SK-N-DZ (cell line): Measurements from ENCODE around the gene CRELD1. TPM values are rescaled to one million over a fixed set of nuclear protein-coding genes. Genes with fewer than 3 reads are reported as not detected.
"Not testable (repeated sequence)": the region's sequence is repeated elsewhere in the genome, so short reads cannot be mapped to it uniquely, and the experiment has no call there.

ENCODE experiments used
- DNase-seq: peaks from one replicate; pipeline ENCODE4 v3.0.0-alpha.2; 2015; ENCODE audit warnings: low spot score
- polyA plus RNA-seq, 2 experiments: library from polyadenylated mRNA; depleted of rRNA; stranded (reverse); fragments of >200 nt; gene quantifications; 2 replicates each; pipeline ENCODE4 v1.2.3, GENCODE V29; 2014

CRELD1 gene
- polyA plus RNA-seq (2014; cell fraction: cytosol; rRNA removed) = 56.5 and 59.8 TPM in 2 replicates
- polyA plus RNA-seq (2014; cell fraction: nucleus; rRNA removed) = 183 and 206 TPM in 2 replicates

GRCh38 chr3:9933561-9934234 is at the start of gene CRELD1:
TSS of gene CRELD1 (plus strand) at chr3:9933834. CDS start at chr3:9934439, 605 bp downstream.
- DNase-seq = peak; percentile 99

GRCh38 chr3:9884555-9885165 is 49.0 kb upstream of the CRELD1 start:
- no peak for DNase-seq

GRCh38 chr3:9886328-9886727 is 47.3 kb upstream of the CRELD1 start:
- no peak for DNase-seq

GRCh38 chr3:9887480-9887879 is 46.2 kb upstream of the CRELD1 start:
- DNase-seq = no peak

GRCh38 chr3:9888540-9888939 is 45.1 kb upstream of the CRELD1 start:
- no peak for DNase-seq

- no peak for DNase-seq
These were observed 44.2 kb upstream of the CRELD1 start for GRCh38 chr3:9889405-9889804.

- peak; percentile 91 for DNase-seq
These were observed 43.2 kb upstream of the CRELD1 start, which contains the start of gene JAGN1 for GRCh38 chr3:9890249-9891071. TSS of gene JAGN1 (plus strand) at chr3:9890610. CDS start at chr3:9890723, 113 bp downstream.

- DNase-seq = no peak
These were observed 42.5 kb upstream of the CRELD1 start for GRCh38 chr3:9891072-9891622.

- DNase-seq = no peak
These were observed 39.9 kb upstream of the CRELD1 start for GRCh38 chr3:9893739-9894138.

GRCh38 chr3:9895715-9896114 is 37.9 kb upstream of the CRELD1 start:
- DNase-seq = not testable (repeated sequence)

GRCh38 chr3:9896755-9897407 is 36.8 kb upstream of the CRELD1 start:
- DNase-seq = not testable (repeated sequence)

- no peak for DNase-seq
These were observed 35.9 kb upstream of the CRELD1 start for GRCh38 chr3:9897408-9898372.

- DNase-seq = no peak
These were observed 35.0 kb upstream of the CRELD1 start for GRCh38 chr3:9898467-9899241.

- no peak for DNase-seq
These were observed 34.3 kb upstream of the CRELD1 start for GRCh38 chr3:9899289-9899791.

GRCh38 chr3:9900965-9901415 is 32.6 kb upstream of the CRELD1 start:
- DNase-seq = not testable (repeated sequence)

GRCh38 chr3:9901967-9902366 is 31.7 kb upstream of the CRELD1 start:
- no peak for DNase-seq

GRCh38 chr3:9902372-9903237 is 31.0 kb upstream of the CRELD1 start, which contains the start of gene IL17RE:
TSS of gene IL17RE (plus strand) at chr3:9902848. CDS start at chr3:9902933, 85 bp downstream.
- DNase-seq = no peak

- DNase-seq = no peak
These were observed 30.4 kb upstream of the CRELD1 start for GRCh38 chr3:9903238-9903624.
